Stimulated activated memory B cell treated with anti-CD40 and anti-IgM and Interleukin-4, amounts not matched to agents 10 μg/mL and 1 μg/mL and 100 μg/mL, for 72 hours (primary cell): ENCODE results near the gene ESCO1.
"Not testable (repeated sequence)": the region's sequence is repeated elsewhere in the genome, so short reads cannot be mapped to it uniquely, and the experiment has no call there.

Experiments
- ATAC-seq: fragments of 150-1000 bp; cut with Tn5 transposase; 2 replicates; pipeline ENCODE4 v1.10.0; 2021
- H3K27ac Mint-ChIP-seq: one replicate; pipeline ENCODE4 v1.8.0; 2022; ENCODE audit warnings: mild to moderate bottlenecking, mixed read lengths
- H3K27me3 Mint-ChIP-seq: one replicate; pipeline ENCODE4 v1.8.0; 2022; ENCODE audit warnings: mixed read lengths
- H3K36me3 Mint-ChIP-seq: one replicate; pipeline ENCODE4 v1.8.0; 2022; ENCODE audit warnings: mixed read lengths
- H3K4me1 Mint-ChIP-seq: one replicate; pipeline ENCODE4 v1.8.0; 2022; ENCODE audit warnings: mixed read lengths
- H3K4me3 Mint-ChIP-seq: one replicate; pipeline ENCODE4 v1.8.0; 2022; ENCODE audit warnings: mild to moderate bottlenecking, moderate library complexity, mixed read lengths
- H3K9me3 Mint-ChIP-seq: one replicate; pipeline ENCODE4 v1.8.0; 2022; ENCODE audit warnings: mixed read lengths

ESCO1 gene

DNA sequence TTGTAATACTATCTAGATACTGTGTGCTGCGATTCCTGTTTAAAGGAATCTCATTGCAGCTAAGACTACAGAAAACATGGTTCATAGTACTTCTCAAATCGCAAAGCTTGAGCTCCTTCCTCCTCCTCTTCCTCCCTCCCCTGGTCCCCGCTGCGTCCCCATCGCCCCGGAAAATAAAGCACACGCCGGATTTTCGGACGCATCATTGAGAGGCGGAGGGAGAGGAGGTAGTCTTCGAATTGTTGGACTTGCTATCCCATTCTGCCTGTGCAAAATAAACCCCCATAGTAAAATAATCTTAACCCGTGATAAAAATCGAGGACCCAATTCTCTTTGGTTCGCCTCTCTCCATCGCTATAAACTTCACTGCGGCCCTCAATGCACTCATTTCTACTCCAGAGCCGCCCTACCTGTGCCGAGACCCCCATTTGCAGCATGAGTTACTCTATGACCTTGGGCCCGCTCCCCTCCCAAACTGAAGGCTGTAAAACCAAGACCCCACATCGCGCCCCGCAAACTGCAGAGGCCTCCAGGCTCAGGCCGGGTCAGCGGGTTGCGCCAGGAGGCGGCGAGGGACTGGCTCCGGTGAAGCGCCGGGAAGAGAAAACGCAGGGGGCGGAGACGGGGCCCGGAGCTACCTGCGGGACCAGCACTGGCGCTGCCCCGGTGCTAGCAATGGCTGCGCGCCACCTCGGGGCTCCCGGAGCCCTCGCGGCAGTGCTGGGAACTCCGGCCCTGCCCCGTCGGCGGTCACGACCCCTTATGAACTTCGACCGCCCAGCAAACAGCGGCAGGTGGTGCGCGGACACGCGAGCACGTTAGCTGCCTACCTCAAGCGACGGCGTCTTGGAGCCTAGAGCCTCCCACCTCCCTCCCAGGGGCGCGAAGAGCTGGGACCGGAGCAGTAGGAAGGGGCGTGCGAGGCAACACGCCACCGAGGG is 649 bp downstream of the ESCO1 start:
- peaks cover 41% of the 10 kb centered on the region for H3K4me1 Mint-ChIP-seq
- peak; percentile 72 for ATAC-seq
- no peaks in the 10 kb centered on the region for H3K9me3 Mint-ChIP-seq
- peak overlapping the region; percentile 98 for H3K27ac Mint-ChIP-seq
- H3K4me3 Mint-ChIP-seq = peak overlapping the region; percentile 95
- H3K36me3 Mint-ChIP-seq = no peaks in the 10 kb centered on the region
- H3K27me3 Mint-ChIP-seq = no peaks in the 10 kb centered on the region

DNA sequence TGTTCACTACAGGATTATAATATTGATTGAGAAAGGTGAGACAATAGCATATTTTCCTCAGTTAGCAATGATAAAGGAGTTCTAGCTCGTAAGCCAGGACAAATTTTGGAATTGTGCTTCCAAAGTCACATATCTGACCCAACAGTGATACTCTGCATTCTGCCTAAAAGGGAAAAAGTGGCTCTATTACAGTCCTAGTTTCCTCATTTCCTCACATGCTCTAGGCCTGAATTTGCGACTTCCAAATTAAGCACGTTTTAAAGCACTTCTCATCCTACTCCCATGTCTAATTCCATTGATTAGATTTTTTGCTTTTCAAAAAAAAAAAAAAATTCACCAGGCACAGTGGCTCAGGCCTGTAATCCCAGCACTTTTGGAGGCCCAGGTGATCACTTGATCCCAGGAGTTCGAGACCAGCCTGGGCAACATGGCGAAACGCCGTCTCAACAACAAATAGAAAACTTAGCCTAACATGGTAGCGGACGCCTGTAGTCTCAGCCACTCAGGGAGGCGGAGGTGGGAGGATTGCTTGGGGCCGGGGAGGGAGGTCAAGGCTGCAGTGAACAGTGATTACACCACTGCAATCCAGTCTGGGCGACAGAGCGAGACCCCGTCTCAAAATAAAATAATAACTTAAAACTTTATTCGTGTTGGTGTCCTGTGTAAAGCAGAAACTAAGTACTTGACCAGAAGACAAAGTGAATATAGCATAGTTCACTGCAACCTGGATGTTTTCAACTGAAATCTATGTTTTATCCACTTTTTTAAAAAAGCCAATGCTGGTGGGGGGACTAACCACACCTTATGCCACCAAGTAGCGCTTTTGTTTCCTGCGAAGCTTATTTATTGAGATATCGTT is 1.5 kb downstream of the ESCO1 start:
- Mint-ChIP-seq H3K9me3 (no peaks in the 10 kb centered on the region), H3K27me3 (no peaks in the 10 kb centered on the region), H3K27ac (peak overlapping the region; percentile 98), H3K36me3 (peaks cover 4% of the 10 kb centered on the region), H3K4me1 (peaks cover 38% of the 10 kb centered on the region), H3K4me3 (peak overlapping the region; percentile 95)
- ATAC-seq = no peak

DNA sequence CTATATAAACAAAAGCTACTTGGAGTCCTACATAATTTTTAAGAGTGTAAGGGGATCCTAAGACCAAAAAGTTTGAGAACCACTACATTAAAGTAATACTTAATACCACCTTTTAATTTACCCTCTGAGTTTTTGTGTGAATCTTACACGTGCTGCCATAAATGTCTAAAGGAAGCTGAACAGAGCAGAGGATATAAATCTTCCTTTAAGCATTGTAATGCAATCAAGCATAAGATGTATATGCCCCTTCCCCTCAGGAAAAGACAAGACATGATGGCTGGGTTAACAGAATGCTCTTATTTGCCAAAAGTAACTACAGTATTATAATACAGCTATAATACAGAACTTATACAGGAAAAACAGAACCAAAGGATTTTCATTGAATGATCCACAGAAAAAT is 2.9 kb downstream of the ESCO1 start:
- no peak for ATAC-seq
- Mint-ChIP-seq H3K4me3 (no peak overlapping the region), H3K36me3 (peaks cover 8% of the 10 kb centered on the region), H3K9me3 (no peaks in the 10 kb centered on the region), H3K4me1 (peaks cover 37% of the 10 kb centered on the region), H3K27me3 (no peaks in the 10 kb centered on the region), H3K27ac (no peak overlapping the region)

DNA sequence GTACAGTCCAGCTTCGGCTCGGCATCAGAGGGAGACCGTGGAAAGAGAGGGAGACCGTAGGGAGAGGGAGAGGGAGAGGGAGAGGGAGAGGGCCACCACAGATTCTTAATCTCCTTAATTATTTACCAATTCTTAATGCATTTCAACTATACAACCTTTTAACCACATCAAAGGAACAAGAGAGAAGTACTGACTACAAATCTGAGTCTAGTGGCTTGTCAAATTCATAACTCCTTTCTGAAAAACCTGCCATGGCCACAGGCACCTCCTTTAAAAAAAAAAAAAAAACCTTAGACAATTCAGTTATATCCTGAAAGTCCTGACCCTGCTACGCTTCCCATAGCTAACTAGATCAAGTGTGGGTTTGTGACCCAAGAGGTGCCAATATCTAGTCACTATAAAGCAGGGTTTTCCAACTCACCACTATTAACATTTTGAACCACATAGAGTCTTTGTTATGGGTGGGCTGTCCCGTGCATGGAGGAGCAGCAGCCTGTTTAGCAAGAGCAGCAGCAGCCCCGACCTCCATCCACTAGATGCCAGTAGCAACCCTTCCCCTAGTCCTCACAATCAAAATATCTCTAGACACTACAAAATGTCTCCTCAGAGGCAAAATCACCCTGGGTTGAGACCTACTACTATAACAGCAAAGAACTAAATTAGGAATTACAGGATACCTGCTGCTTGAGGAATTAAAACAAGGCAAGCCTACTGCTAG is 6.8 kb downstream of the ESCO1 start:
- Mint-ChIP-seq H3K27me3 (no peaks in the 10 kb centered on the region), H3K4me1 (peaks cover 27% of the 10 kb centered on the region), H3K27ac (no peak overlapping the region), H3K4me3 (no peak overlapping the region), H3K9me3 (no peaks in the 10 kb centered on the region), H3K36me3 (peaks cover 23% of the 10 kb centered on the region)
- no peak for ATAC-seq

DNA sequence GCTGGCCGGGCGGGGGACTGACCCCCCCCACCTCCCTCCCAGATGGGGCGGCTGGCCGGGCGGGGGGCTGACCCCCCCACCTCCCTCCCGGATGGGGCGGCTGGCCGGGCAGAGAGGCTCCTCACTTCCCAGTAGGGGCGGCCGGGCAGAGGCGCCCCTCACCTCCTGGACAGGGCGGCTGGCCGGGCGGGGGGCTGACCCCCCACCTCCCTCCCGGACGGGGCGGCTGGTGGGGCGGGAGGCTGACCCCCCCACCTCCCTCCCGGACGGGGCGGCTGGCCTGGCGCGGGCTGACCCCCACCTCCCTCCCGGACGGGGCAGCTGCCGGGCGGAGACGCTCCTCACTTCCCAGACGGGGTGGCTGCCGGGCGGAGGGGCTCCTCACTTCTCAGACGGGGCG is 8.1 kb downstream of the ESCO1 start:
- not testable (repeated sequence) for H3K27me3 Mint-ChIP-seq, ATAC-seq, H3K27ac Mint-ChIP-seq, H3K9me3 Mint-ChIP-seq, H3K4me3 Mint-ChIP-seq
- Mint-ChIP-seq H3K4me1 (peaks cover 28% of the 10 kb centered on the region), H3K36me3 (peaks cover 23% of the 10 kb centered on the region)

DNA sequence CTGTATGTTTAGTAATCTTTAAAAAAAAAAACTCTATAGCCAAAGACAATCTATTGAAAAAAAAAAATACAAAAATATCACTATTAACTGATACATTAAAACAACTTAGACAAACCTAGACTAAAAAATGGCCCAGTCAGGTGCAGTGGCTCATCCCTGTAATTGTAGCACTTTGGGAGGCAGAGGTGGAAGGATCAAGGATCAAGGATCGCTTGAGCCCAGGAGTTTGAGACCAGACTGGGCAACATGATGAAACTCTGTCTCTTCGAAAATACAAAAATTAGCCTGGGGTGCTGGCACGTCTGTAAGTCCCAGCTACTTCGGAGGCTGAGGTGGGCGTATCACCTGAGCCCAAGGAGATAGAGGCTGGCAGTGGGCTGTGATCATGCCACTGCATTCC is 16.1 kb downstream of the ESCO1 start:
- Mint-ChIP-seq H3K9me3 (no peaks in the 10 kb centered on the region), H3K4me3 (no peak overlapping the region), H3K27me3 (no peaks in the 10 kb centered on the region), H3K4me1 (peaks cover 26% of the 10 kb centered on the region), H3K36me3 (peaks cover 13% of the 10 kb centered on the region), H3K27ac (no peak overlapping the region)
- no peak for ATAC-seq

DNA sequence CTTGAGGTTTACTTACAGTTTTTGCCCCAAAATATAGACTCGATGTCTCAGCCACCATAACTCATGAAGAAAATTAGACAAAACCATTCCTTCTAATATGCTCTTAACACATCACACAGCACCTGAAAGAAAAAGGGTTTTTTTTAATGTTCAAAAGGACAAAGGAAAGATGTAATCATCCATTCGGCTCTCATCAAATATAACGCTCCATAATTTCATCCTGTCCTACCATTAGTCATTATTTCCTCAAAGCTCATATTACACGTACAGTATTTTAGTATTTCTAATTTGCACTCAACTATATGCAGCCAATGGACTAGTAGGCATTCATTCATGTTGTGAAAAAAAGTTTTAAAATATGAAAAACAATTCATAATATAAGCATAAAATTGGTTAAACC is 24.8 kb downstream of the ESCO1 start:
- Mint-ChIP-seq H3K4me1 (peaks cover 15% of the 10 kb centered on the region), H3K27me3 (no peaks in the 10 kb centered on the region), H3K4me3 (no peak overlapping the region), H3K9me3 (no peaks in the 10 kb centered on the region), H3K36me3 (peaks cover 57% of the 10 kb centered on the region), H3K27ac (no peak overlapping the region)
- no peak for ATAC-seq

DNA sequence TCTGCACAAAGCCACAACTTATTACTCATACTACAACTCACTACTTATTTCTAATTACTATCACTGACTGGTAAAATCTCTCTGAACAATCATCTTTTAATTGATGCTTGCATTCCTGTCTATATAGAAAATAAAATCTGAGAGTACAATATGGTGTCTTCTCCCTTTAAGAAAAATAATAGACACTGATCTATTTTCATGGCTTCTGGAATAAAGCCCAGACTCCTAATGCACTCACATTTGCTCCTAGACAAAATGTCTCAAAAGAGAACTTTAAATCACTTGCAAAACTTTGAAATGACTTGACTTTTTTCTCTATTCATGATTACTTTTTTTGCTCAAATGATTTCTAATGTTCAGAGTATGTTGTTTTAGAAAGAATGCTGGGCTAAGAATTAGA is 28.7 kb downstream of the ESCO1 start:
- ATAC-seq = no peak
- Mint-ChIP-seq H3K27ac (no peak overlapping the region), H3K4me3 (no peak overlapping the region), H3K4me1 (peaks cover 6% of the 10 kb centered on the region), H3K27me3 (no peaks in the 10 kb centered on the region), H3K9me3 (no peaks in the 10 kb centered on the region), H3K36me3 (peaks cover 50% of the 10 kb centered on the region)

DNA sequence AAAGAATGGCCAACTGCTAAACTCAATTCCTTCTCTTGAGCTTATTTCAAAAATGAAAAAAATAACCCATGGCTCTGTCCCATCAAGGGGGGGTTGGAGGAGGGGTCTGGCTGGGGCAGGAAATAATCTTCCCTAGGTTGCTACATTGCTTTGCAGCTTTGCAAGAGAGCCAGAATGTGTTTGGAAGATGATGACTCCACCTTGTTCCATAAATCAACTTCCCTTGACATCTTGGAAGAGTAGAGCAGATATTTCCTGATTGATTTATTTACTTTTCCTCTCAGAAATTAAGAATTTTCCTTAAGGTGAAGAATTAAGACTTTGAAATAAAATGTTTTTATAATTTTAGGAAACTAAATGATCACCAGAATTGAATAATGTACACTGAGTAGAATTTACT is 41.3 kb downstream of the ESCO1 start:
- no peak for ATAC-seq
- Mint-ChIP-seq H3K36me3 (peaks cover 55% of the 10 kb centered on the region), H3K4me1 (no peaks in the 10 kb centered on the region), H3K9me3 (no peaks in the 10 kb centered on the region), H3K4me3 (no peak overlapping the region), H3K27ac (no peak overlapping the region), H3K27me3 (no peaks in the 10 kb centered on the region)

DNA sequence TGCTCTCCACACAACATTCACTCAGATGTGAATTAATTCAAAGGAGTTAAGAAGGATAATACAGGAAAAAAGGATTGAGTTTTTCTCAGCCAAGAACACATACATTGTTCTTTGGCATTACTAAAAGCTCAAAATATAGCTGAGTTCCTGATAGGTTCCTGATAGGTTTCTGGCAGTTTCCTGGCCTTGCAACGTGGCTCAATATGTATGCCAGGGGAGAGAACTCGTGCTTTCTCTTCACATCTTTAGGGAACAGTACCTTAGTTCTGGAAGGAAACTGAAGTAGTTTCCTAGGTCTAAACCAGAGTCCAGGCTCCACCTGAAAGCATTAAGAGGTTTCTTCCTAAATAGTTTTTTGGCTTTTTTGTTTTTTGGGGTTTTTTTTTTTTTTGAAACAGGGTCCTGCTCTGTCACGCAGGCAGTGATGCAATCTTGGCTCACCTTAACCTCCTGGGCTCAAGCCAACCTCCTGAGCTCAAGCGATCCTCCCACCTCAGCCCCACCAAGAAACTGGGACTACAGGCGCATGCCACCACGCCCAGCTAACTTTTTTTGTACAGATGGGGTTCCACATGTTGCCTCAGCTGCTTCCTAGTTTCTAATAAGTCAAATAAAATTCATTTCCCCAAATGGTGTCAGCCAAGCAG is 42.8 kb downstream of the ESCO1 start:
- Mint-ChIP-seq H3K27ac (no peak overlapping the region), H3K4me3 (no peak overlapping the region), H3K27me3 (no peaks in the 10 kb centered on the region), H3K36me3 (peaks cover 54% of the 10 kb centered on the region), H3K4me1 (no peaks in the 10 kb centered on the region), H3K9me3 (no peaks in the 10 kb centered on the region)
- no peak for ATAC-seq

DNA sequence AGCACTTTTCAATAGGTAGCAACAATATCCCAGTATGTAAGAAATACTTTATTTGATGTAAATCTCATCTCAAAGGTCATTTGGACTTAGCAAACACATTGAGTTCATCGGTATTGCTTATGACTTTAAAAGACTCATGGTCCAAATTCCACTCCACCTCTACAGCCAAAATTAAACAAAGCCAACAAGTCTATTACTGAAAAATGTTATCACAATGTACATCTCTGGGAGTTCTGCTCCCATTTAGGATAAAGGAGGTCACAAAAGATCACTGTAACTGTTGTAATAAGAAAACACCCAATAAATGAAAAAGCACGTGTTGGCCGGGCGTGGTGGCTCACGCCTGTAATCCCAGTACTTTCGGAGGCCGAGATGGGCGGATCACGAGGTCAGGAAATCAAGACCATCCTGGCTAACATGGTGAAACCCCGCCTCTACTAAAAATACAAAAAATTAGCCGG is 50.0 kb downstream of the ESCO1 start:
- Mint-ChIP-seq H3K36me3 (peaks cover 60% of the 10 kb centered on the region), H3K9me3 (no peaks in the 10 kb centered on the region), H3K4me3 (no peak overlapping the region), H3K27ac (no peak overlapping the region), H3K4me1 (no peaks in the 10 kb centered on the region), H3K27me3 (no peaks in the 10 kb centered on the region)
- ATAC-seq = no peak

DNA sequence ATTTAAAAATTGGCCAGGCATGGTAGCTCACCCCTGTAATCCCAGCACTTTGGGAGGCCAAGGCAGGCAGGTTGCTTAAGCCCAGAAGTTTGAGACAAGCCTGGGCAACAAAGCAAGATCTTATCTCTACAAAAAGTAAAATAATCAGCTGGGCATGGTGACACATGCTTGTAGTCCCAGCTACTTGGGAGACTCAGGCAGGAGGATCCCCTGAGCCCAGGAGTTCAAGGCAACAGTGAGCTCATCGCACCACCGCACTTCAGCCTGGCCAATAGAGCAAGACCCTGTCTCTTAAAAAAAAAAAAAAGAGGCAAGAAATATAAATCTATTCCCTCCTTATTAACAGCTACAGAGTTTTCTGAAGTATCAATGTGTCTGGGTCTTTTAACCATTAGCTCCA is 51.9 kb downstream of the ESCO1 start:
- ATAC-seq = no peak
- Mint-ChIP-seq H3K4me1 (no peaks in the 10 kb centered on the region), H3K9me3 (no peaks in the 10 kb centered on the region), H3K27ac (no peak overlapping the region), H3K27me3 (no peaks in the 10 kb centered on the region), H3K4me3 (no peak overlapping the region), H3K36me3 (peaks cover 54% of the 10 kb centered on the region)

DNA sequence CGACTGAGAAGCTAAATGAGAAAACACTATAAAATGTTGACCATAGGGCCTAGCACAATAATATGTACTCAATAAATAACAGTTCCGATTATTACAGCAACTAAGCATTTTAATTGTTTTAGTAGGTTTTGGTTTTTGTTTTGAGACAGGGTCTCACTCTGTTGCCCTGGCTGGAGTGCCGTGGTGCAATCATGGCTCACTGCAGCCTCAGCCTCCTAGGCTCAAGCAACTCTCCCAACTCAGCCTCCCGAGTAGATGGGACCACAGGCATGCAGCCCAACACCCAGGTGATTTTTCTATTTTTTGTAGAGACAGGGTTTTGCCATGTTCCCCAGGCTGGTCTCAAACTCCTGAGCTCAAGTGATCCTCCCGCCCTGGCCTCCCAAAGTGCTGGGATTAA is 54.1 kb downstream of the ESCO1 start:
- no peaks in the 10 kb centered on the region for H3K27me3 Mint-ChIP-seq
- no peaks in the 10 kb centered on the region for H3K9me3 Mint-ChIP-seq
- peaks cover 46% of the 10 kb centered on the region for H3K36me3 Mint-ChIP-seq
- no peak for ATAC-seq
- no peak overlapping the region for H3K27ac Mint-ChIP-seq
- no peak overlapping the region for H3K4me3 Mint-ChIP-seq
- H3K4me1 Mint-ChIP-seq = no peaks in the 10 kb centered on the region

DNA sequence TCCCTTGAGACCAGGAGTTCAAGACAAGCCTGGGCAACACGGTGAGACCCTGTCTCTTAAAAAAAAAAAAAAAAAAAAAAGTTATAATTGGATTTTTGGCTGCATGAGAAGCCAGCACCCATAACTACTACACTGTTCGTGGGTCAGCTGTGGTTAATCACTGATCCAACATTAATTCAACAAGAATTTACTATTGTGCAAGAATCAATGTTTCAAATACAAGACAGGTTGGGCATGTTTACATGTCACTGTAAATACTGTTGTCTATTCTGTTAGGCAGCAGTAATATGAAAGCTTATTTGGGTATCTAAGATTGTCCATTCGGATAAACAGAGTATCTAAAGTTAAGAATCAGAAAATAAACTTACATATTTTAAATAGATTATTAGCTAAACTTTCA is 62.3 kb downstream of the ESCO1 start:
- ATAC-seq = no peak
- H3K36me3 Mint-ChIP-seq = peaks cover 43% of the 10 kb centered on the region

DNA sequence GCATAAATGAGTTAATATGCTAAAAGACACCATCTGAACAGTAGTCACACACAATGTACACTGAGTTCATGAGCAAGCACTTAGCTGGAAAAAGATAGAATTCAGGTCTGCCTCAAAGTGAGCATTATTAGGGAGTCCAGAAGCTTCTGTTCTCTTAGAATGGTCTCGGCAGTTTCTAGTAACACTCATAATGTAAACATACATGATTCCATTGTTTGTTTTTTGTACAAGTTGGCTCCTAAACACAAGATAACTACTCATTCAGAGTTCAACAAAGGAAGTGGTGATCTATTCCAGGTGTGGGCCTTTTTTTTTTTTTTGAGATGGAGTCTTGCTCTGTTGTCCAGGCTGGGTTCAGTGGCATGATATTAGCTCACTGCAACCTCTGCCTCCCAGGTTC is 66.2 kb downstream of the ESCO1 start:
- Mint-ChIP-seq H3K9me3 (no peaks in the 10 kb centered on the region), H3K36me3 (peaks cover 41% of the 10 kb centered on the region), H3K4me3 (no peak overlapping the region), H3K27ac (no peak overlapping the region), H3K27me3 (no peaks in the 10 kb centered on the region), H3K4me1 (no peaks in the 10 kb centered on the region)
- no peak for ATAC-seq

More for the DNA sequence above, 62.3 kb downstream of the ESCO1 start:
- no peaks in the 10 kb centered on the region for H3K4me1 Mint-ChIP-seq
- H3K9me3 Mint-ChIP-seq = no peaks in the 10 kb centered on the region
- H3K27ac Mint-ChIP-seq = no peak overlapping the region
- H3K27me3 Mint-ChIP-seq = no peaks in the 10 kb centered on the region
- no peak overlapping the region for H3K4me3 Mint-ChIP-seq
